GM21390 (cell line): ENCODE measurements around the gene ABHD6.
"Not testable (repeated sequence)": the region's sequence is repeated elsewhere in the genome, so short reads cannot be mapped to it uniquely, and the experiment has no call there.

Experiments used
- ATAC-seq: cut with Tn5 transposase; IDR thresholded peaks from one replicate; pipeline ENCODE4 v1.9.1; 2021; ENCODE audit not compliant: unreplicated experiment

Gene ABHD6

DNA sequence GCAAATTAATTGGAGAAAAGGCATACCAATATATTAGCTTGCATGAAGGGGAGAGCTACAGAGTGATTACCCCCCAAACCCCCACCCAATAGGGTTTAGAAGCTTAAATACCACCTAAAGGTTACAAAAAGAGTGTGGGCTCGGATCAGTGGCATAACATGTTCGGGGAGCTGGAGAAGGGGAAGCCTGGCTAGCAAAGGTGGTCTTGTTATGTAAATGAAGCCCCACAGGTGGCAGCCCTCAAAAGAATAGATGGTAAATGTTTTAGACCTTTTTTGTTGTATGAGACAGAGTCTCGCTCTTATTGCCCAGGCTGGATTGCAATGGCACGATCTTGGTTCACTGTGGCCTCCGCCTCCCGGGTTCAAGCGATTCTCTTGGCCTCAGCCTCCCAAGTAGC is 84.2 kb downstream of the ABHD6 start:
- no peak for ATAC-seq

DNA sequence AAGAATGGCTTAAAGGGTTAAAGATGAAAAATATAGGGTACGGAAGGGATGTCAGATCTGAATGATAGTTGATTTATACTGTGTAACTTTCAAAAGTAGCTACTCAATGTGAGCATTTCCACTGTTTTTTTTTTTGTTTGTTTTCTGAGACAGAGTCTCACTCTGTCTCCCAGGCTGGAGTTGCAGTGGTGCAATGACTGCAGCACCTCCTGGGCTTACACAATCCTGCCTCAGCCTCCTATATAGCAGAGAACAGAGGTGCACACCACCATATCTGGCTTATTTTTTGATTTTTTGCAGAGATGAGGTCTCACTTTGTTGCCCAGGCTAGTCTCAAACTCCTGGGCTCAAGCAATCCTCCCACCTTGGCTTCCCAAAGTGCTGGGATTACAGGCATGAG is 85.2 kb downstream of the ABHD6 start:
- ATAC-seq, result no peak

DNA sequence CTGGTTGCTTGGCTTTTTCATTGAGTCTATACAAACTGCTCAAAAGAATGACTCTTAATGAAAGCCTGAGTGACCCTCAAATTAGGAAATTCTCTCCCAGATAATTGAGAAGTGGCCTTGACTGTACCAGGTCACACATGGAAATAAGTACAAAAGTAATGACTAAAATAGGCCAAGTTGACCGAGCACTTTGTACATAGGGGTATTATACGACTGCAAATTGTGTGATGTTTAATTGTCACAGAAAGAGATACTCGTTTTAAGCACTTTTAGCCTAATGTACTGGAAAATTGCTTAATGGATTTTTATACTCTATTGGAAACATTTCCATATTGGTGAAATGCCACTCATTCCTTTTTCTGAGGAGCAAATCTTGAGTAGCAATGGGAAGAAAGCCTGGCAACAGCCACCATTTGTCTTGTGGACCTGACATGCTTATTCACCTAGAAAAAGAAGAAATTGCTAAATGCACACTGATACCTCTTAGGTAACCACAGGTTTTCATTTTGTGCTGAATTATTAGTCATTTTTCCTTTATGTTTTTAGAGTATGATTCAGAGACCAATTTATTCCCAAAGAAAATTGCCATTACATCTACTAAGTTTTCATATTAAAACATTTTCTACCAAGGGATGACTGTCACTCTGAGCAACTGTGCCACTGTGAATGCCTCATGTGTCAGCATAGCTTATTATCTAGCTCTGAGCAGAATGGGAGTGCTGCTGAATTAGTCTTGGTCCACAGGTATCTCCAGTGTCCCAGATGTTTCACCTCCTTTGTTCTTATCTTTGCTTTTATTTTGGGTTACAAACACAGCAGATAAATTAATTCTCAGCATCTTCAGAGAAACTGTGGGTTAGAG is 86.2 kb downstream of the ABHD6 start:
- no peak for ATAC-seq

DNA sequence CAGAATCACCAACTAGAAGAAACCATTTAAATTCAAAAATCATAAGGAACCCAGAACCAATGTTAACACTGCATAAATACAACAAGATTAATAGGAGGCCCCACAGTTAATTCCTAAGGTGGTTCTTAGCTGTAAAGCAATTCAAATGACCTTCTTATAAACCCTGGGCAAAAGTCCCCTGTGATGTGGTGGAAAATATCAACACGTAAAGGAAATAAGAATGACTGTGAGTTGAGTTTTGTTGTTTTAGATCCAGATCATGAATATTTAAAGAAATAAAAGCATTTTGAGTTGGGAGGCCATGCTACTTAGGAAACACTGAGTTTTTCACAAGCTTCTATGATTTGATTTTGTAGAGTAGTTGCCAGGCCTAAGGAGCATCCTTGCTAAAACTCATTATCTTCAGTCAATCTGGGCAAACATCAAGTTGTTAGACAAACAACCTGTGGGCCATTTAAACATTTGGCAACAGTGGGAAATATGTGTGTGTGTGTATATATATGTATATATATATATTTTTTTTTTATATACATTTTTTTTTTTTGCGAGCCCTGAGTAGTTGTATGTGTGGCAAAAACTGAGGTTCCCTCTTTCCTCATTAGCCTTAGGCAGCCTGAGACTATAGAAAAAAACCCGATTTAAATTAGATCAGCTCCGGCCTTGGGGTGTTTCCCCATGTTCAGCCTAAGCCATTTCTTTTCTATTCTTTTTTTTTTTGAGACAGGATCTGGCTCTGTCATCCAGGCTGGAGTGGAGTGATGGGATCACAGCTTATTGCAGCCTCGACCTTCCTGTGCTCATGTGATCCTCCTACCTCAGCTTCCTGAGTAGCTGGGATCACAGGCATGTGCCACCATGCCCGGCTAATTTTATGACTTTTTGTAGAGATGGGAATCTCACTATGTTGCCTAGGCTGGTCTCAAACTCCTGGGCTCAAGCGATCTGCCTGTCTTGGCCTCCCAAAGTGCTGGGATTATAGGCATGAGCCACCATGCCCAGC is 87.1 kb downstream of the ABHD6 start:
- ATAC-seq, result no peak

DNA sequence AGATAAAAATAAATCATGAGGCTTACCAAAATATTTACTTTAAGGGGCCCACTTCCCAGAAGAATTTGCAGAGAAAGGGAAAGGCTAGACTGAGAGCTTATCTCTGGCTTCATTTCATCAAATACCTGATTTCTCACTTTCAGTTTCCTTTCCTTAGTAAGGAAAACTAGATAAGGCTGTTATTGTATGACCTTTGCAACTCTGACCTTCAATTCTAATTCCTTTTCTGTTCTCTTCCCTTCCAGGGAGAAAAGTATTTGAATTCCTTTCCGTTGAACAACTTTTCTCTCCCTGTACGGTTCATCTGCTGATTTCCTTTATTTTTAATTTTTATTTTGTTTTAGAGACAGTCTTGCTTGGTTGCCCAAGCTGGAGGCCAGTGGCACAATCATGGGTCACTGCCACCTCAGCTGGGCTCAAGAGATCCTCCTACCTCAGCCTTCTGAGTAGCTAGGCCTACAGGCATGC is 88.0 kb downstream of the ABHD6 start:
- no peak for ATAC-seq

DNA sequence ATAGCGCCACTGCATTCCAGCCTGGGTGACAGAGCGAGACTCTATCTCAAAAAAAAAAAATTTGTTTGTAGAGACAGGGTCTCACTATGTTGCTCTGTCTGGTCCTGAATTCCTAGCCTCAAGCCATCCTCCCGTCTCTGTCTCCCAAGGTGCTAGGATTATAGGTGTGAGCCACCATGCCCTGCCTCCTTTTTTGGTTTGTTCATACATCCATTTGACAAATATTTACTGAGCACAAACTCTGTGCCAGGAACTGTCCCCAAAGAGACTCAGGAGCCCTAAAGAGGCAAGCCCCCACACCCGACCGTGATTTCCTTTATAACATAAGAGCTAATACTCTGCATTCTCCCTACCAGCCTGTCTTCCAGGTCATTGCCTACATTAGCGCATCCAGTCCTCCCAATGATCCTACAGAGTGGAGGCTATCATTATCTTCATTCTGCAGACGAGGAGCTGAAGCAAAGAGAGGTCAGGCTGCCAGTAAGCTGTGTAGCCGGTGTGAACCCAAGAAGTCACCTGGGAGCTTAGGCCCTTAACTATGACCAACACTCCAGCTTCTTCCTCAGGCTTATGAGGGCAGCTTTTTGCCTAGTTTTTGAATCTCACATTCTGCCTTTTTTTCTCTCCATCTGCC is 88.8 kb downstream of the ABHD6 start:
- no peak for ATAC-seq

DNA sequence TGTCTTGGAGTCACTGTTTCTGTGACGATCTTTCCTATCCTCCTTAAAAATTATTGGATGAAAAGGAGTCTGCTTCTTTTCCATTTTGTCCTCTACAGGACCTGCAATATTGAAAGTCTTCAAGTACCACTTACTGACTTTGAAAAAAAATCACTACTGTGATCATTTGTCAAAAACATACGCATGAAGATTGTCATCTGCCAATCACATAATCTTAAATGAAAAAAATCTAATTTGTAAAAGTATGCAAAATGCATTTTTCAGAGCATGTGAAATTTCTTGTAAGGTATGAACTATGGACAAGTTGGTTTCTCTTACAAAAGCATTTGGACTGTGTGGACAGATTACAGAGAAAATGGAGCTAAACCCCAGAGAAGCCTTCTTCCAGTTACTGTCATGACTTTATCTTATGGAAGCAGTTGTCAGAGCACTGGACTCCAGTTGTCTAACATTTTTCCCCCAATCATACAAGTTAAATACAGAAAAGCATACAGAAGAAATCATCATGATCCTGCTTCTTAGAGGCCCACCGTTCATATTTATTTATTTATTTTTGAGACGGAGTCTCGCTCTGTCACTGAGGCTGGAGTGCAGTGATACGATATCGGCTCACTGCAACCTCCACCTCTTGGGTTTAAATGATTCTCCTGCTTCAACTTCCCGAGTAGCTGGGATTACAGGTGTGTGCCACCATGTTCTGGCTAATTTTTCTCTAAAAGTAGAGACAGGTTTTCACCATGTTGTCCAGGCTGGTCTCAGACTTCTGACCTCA is 91.7 kb downstream of the ABHD6 start:
- no peak for ATAC-seq

DNA sequence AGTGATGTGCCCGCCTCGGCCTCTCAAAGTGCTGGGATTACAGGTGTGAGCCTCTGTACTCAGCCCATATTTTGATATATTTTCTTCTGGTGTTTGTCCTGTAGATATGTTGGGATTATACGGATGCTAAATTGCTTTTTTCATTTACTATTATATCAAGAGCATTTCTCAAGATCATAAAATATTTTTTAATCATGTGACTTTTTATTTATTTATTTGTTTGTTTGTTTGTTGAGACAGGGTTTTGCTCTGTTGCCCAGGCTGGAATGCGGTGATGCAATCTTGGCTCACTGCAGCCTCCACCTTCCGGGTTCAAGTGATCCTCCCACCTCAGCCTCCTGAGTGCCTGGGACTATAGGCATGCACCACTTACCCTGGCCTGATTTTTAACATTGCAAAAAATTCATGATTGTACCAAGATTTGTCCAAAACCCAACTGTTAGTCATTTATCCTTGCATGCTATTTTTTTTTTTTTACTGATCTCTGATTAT is 92.4 kb downstream of the ABHD6 start:
- no peak for ATAC-seq

DNA sequence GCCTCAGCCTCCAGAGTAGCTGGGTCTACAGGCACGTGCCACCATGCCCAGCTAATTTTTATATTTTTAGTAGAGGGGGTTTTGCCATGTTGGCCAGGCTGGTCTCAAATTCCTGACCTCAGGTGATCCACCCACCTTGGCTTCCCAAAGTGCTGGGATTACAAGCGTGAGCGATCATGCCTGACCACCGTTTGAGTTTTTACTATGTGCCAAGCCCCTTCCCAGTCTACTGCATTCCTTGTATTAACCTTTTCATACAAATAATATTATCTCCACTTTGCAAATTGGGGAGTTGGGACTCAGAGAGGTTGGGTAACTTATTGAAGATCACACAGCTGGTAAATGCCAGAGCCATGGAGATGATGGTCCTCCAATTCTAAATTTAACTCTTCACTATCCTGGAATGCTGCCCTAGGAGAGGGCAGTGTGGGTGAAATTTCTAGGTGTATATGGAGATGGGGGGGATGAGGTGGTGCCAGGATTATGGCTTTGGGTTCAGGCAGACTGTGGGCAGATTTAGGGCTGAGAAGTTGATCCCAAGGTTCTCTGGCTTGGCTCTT is 94.1 kb downstream of the ABHD6 start:
- ATAC-seq, result no peak

DNA sequence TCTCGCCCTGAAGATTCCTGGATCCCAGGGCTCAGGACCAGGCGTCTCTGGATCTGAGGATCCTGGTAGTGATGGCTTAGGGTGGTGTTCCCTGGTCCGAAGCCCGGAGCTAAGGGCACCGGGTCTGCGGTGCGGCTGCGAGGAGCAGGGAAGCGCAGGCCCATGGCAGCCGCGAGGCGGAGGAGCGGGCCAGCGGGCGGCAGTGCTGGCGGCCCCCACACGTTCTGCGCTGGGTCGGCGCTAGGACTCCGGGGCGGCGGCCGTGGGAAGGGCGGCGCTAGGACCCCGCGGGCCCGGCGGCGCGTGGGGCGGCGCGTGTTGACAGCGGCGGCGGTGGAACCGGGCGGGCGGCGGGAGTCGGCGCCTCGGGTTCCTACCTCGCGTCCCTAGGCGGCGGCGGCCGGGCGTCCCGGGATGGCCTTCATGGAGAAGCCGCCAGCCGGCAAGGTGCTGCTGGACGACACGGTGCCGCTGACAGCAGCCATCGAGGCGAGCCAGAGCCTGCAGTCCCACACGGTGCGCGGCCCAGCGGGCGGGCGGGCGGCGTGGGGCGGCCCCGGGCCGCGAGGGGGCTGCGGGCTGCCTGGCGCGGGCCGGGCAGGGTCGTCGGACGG is 95.1 kb downstream of the ABHD6 start, which contains the start of gene PXK:
TSS of gene PXK (plus strand) at position 318 of the 614 bp plus-strand sequence. CDS start at position 415, 97 bp downstream.
- ATAC-seq, result peak; percentile 91

DNA sequence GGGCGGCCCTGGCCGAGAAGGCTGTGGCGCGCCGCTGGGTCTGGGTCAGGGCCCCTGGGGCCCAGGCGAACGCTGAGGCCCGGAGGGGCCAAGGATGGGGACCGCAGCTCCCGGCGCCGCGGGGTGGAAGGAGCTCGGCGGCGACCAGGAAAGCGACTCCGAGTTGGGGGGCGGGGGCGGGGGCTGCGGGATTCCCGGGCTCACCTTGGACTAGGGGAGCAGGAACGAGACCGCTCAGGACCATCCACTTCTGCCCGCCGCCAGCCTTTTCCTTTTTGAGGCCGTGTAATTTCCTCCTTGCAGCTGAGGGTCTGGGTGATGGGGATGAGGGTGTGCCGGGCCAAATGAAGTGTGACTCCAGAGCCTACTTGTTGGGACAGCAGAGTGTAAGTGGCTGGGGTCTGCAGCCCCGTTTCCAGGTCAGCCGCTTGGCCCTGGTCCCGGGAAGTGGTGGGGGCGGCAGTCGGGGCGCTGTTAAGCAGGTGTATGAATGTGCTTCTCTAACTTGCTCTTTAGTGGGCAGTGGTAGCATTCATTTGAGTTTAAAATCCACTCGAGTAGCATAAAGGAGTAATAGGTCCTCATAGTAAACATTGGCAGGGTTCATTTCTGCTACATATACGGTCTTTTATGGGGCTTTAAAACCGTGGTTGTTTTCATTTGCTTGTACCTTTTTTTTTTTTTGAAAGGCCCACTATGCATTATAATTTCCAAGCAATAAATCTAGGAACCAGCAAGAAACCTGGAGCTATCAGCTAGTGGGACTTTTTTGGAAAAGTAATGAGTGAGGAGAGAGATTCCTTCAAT is 95.8 kb downstream of the ABHD6 start:
- peak; percentile 34 for ATAC-seq

DNA sequence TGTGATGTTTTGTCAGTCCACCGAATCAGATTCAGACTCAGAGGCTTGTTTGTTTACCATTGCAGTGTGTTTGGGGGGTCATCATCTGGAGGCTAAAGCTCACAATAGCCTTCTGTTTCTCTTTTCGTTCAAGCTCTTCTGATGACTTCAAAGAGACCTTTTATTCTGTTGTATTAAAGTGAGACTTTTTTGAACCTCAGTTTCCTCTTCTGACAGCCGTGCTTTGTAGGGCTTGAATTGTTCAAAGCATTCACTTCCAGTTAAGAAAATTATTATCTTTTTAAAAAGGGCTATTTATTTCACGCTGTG is 96.4 kb downstream of the ABHD6 start:
- ATAC-seq, result no peak

DNA sequence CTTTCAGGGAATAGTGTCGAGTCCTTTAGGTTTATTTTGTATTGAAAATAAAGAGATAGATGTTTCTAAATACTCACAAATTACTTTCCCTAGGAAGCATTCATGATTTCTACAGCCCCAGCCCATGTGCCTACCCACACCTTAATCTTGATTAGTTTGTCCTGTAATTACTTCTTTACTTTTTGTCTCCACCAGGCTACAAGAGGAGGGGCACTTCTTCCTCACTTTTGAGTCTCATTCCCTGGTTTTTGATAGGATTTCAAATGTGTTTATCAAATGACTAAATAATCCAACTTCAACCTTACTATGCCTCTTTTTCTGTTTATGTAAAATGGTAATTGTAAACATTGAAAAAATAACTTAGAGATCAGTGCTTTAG is 96.9 kb downstream of the ABHD6 start:
- ATAC-seq, result no peak

DNA sequence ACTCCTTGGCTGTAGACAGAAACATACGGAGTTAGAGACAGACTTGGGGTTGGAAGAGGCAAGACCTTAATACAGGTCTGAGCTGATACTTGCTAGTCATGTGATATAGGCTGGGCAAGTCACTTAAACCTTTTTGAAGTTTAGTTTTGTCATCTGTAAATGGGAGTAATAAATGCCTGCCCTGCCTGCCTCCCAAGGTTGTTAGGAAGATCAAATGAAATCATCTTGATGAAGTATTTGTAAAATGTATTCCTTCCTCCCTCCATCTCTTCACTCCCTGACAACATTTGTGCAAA is 98.0 kb downstream of the ABHD6 start:
- ATAC-seq, result no peak

DNA sequence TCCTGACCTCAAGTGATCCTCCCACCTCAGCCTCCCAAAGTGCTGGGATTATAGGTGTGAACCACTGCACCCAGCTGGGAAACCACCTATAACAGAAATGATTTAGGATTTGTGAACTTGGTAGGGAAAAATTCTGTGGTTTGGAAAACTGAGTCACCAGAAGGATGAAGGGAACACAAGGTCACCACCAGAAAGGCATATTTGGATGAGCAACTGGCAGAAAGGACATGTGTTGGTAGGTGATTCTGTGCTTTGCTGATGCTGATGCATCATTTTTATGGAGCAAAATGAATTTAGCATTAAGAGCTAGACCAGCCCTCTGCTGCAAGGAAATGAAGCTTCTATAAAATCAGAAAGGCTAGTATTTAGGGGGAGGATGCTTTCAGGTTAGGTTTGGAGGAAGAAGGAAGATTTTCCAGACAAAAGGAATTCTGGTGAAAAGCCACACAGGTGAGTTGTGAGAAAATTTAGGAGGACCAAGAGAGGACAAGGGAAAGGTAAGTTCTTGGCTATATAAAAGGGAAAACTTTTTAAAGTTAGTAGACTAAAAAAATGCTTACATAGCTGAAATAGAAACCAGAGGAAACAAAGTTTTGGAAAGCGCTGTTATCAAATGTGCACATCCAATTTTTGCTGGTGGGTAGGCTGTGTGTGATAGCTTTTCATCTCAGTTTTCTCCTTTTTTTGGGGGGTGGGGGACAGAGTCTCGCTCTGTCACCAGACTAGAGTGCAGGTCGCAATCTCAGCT is 98.7 kb downstream of the ABHD6 start:
- ATAC-seq, result no peak

DNA sequence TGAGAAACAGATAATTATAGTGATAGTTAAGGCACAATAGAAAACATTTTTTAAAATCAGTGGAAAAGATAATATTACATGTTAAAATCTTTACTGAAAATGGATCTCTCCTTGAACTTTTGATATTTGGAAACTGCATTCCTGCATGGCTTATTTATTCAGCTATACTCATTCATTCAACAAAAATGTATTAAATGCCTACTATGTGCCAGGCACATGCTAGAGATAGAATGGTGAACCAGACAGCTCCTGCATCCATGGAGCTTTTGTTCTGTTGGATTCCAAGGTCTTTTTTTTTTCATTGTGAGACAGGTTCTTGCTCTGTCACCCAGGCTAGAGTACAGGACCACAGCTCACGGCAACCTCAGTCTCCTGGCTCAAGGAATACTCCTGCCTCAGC is 99.6 kb downstream of the ABHD6 start:
- ATAC-seq, result no peak

DNA sequence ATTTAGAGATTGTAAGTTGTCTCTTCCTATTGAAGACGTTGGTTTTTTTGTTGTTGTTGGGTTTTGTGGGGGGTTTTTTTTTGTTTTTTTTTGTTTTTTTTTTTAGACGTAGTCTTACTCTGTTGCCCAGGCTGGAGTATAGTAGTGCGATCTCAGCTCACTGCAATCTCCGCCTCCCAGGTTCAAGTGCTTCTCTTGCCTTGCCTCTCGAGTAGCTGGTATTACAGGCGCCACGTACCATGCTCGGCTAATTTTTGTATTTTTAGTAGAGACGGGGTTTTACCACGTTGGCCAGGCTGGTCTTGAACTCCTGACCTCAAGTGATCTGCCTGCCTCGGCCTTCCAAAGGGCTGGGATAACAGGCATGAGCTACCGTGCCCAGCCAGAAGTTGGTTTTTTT is 101.6 kb downstream of the ABHD6 start:
- not testable (repeated sequence) for ATAC-seq

DNA sequence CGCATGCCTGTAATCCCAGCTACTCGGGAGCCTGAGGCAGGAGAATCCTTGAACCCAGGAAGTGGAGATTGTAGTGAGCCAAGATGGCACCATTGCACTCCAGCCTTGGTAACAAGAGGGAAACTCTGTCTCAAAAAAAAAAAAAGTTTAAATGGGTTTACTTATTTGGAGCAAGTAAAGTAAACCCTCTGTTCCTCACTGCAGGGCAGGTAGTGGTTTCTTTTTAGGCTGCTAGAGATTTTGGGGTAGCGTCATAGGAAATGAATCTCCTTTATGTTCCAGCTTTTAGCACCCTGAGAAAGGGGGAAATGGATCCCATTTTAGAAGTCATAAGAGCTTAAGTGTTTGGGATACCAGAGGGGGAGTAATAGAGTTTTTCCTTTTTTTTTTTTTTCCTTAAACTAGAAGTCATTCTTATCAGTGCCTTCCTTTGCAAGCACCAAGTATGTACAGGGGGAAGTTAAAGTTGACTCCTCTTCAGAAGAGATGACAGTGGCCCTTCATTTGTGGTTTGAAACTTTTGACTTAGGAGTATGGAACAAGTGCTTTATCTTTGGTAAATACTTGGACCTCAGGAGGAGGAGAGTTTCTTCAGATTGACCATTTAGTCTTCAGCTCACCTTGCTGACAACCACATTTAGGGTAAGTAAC is 103.1 kb downstream of the ABHD6 start:
- no peak for ATAC-seq
